ENCODE results near the gene WNT11. TPM values are rescaled to one million over a fixed set of nuclear protein-coding genes. Genes with fewer than 3 reads are reported as not detected.

Gene WNT11
- total and polyA plus RNA-seq, 2 donors from 2014 or later, result 0.80 to 2.2 TPM

- TF ChIP-seq CTCF (IDR thresholded peaks at IDR 0.05; ENCODE audit: borderline replicate concordance, extremely low read depth, insufficient read depth), result no peak
- no peaks in the 10 kb centered on the region for H3K9me3 ChIP-seq (ENCODE audit: control insufficient read depth in 2 of 3, insufficient read depth in 1 of 3, low read length in 3 of 3)
- no peak for DNase-seq
- no peak overlapping the region for H3K9ac ChIP-seq (ENCODE audit: low read length in 3 of 3)
- no peak for FAIRE-seq
- H3K36me3 ChIP-seq (ENCODE audit: control insufficient read depth in 2 of 3, insufficient read depth in 3 of 3, low read length in 3 of 3), result no peaks in the 10 kb centered on the region
- intact Hi-C loops (cut with DNase I), result no loop called here
- no peaks in the 10 kb centered on the region for H3K27me3 ChIP-seq (ENCODE audit: control insufficient read depth, insufficient read depth, low read length)
- H3K4me3 ChIP-seq (ENCODE audit: low read length in 3 of 3), result no peak overlapping the region
- H3K27ac ChIP-seq (ENCODE audit: low read depth in 2 of 2, low read length in 2 of 2), result no peak overlapping the region
- H3K4me1 ChIP-seq (ENCODE audit: control insufficient read depth in 2 of 3, insufficient read depth in 2 of 3, low read depth in 1 of 3, low read length in 3 of 3), result peaks cover 0 to 5% (median 0%) of the 10 kb centered on the region in 3 donors
Measured at GRCh38 chr11:76237000-76237649, 30.8 kb upstream of the WNT11 start.

DNA sequence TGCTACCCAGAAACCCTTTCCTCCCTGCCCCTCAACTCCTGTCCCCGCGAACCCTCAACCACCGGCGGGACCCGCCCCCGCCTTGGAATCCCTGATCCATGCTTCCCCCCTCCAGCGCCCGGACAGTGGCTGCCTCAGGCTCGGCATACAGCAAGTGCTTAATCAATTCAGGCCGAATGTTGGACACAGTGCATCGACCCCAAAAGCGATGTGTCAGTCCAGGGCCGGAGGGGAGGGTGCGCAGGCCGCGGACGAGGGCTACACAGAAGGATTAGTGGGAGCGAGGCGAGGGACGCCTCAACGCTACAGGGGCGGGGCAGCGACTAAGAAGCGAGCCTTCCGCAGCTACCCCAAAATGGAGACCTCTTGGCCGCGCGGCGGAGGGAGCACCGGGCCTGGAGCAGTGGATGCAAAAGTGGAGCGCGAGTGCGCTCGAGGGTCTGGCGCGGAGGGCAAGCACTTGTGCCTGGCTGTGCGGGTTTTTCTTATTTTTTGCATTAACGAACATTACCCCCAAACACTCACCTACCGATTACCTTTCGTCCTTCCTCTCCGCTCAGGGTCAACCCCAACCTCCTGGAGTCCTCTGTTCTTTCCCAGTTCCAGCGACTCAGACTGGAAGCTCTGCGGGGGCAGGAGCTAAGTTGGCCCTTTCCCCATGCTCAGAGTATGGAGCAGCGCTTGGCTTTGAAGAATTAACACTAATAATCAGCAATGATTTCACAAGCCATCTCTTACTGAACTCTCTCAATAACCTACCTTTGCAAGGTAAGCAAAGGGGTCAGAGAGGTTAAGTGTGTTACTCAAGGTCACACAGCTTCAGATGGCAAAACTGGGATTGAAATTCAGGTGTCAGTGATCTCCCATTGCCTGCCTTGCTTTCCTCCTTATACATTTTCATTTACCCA is 30.0 kb upstream of the WNT11 start:
- peak overlapping the region; percentile 84 to 94 (median 88) for H3K4me3 ChIP-seq (ENCODE audit: low read length in 3 of 3)
- intact Hi-C loops (cut with DNase I), result no loop called here
- DNase-seq, result peak in 1 of 5 donors; percentile 90
- no peak for FAIRE-seq
- no peaks in the 10 kb centered on the region for H3K9me3 ChIP-seq (ENCODE audit: control insufficient read depth in 2 of 3, insufficient read depth in 1 of 3, low read length in 3 of 3)
- no peaks in the 10 kb centered on the region for H3K36me3 ChIP-seq (ENCODE audit: control insufficient read depth in 2 of 3, insufficient read depth in 3 of 3, low read length in 3 of 3)
- H3K4me1 ChIP-seq (ENCODE audit: control insufficient read depth in 2 of 3, insufficient read depth in 2 of 3, low read depth in 1 of 3, low read length in 3 of 3), result peaks cover 0 to 8% (median 0%) of the 10 kb centered on the region in 3 donors
- H3K27ac ChIP-seq (ENCODE audit: low read depth in 2 of 2, low read length in 2 of 2), result peak overlapping the region; percentile 79 to 86
- no peaks in the 10 kb centered on the region for H3K27me3 ChIP-seq (ENCODE audit: control insufficient read depth, insufficient read depth, low read length)
- TF ChIP-seq CTCF (IDR thresholded peaks at IDR 0.05; ENCODE audit: borderline replicate concordance, extremely low read depth, insufficient read depth), result no peak
- H3K9ac ChIP-seq (ENCODE audit: low read length in 3 of 3), result peak overlapping the region; percentile 68 to 77 (median 76)

- intact Hi-C loops (cut with DNase I), result no loop called here
- Histone ChIP-seq H3K9ac (ENCODE audit: low read length in 3 of 3) (peak overlapping the region; percentile 68 to 77 (median 76)), H3K36me3 (ENCODE audit: control insufficient read depth in 2 of 3, insufficient read depth in 3 of 3, low read length in 3 of 3) (no peaks in the 10 kb centered on the region), H3K27me3 (ENCODE audit: control insufficient read depth, insufficient read depth, low read length) (no peaks in the 10 kb centered on the region), H3K9me3 (ENCODE audit: control insufficient read depth in 2 of 3, insufficient read depth in 1 of 3, low read length in 3 of 3) (no peaks in the 10 kb centered on the region), H3K27ac (ENCODE audit: low read depth in 2 of 2, low read length in 2 of 2) (peak overlapping the region; percentile 79 to 86), H3K4me1 (ENCODE audit: control insufficient read depth in 2 of 3, insufficient read depth in 2 of 3, low read depth in 1 of 3, low read length in 3 of 3) (peaks cover 0 to 8% (median 0%) of the 10 kb centered on the region in 3 donors), H3K4me3 (ENCODE audit: low read length in 3 of 3) (peak overlapping the region; percentile 84 to 94 (median 88))
- no peak for TF ChIP-seq CTCF (IDR thresholded peaks at IDR 0.05; ENCODE audit: borderline replicate concordance, extremely low read depth, insufficient read depth)
- DNase-seq (peak; percentile 94 to 98 (median 96)), FAIRE-seq (no peak)
Measured at GRCh38 chr11:76235233-76236091, 29.2 kb upstream of the WNT11 start.
